PC-9 (cell line): ENCODE results near the gene FGL2.
"Not testable (repeated sequence)": the region's sequence is repeated elsewhere in the genome, so short reads cannot be mapped to it uniquely, and the experiment has no call there.

Experiments
- EZH2 ChIP-seq: fragments of 200-600 bp; sonication (generic); IDR thresholded peaks from 2 replicates; pipeline ENCODE4 v1.8.0; 2017; ENCODE audit warnings: antibody characterized with exemption, low read depth
- TF ChIP-seq, protein P1 (sequence below): fragments of 200-600 bp; sonication (generic); conservative IDR thresholded peaks from 2 replicates; pipeline ENCODE4 v1.6.1; 2017; ENCODE audit warnings: mixed run types, antibody characterized with exemption, mild to moderate bottlenecking, moderate library complexity

DNA sequence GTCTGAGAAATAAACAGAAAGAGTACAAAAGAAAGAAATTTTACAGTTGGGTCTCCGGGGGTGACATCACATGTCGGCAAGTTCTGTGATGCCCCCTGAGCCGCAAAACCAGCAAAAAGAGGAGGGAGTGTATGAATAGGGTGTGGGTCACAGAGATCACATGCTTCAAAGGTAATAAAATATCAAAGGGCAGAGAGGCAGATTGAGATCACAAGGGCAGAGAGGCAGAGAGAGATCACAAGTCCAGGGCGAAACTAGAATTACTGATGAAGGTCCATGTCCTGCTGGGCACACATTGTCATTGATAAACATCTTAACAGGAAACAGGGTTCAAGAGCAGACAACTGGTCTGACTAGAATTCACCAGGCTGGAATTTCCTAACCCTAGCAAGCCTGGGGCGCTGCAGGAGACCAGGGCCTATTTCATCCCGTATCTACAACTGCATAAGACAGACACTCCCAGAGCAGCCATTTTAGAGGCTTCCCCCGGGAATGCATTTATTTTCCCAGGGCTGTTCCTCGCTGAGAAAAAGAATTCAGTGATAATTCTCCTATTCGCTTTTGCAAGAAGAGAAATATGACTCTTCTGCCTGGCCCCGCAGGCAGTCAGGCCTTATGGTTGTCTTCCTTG, 20.2 kb upstream of the FGL2 start:
- TF ChIP-seq, protein P1, sequence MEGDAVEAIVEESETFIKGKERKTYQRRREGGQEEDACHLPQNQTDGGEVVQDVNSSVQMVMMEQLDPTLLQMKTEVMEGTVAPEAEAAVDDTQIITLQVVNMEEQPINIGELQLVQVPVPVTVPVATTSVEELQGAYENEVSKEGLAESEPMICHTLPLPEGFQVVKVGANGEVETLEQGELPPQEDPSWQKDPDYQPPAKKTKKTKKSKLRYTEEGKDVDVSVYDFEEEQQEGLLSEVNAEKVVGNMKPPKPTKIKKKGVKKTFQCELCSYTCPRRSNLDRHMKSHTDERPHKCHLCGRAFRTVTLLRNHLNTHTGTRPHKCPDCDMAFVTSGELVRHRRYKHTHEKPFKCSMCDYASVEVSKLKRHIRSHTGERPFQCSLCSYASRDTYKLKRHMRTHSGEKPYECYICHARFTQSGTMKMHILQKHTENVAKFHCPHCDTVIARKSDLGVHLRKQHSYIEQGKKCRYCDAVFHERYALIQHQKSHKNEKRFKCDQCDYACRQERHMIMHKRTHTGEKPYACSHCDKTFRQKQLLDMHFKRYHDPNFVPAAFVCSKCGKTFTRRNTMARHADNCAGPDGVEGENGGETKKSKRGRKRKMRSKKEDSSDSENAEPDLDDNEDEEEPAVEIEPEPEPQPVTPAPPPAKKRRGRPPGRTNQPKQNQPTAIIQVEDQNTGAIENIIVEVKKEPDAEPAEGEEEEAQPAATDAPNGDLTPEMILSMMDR, result not testable (repeated sequence)
- TF ChIP-seq EZH2, result not testable (repeated sequence)
